Mononuclear cell (primary cell): ENCODE data around the gene USP51. TPM values are rescaled to one million over a fixed set of nuclear protein-coding genes. Genes with fewer than 3 reads are reported as not detected.
"Not testable (repeated sequence)": the region's sequence is repeated elsewhere in the genome, so short reads cannot be mapped to it uniquely, and the experiment has no call there.

ENCODE experiments used
- H3K27me3 ChIP-seq: 2 replicates; pipeline ENCODE4 v1.6.0; 2011; ENCODE audit warnings: low read length, control low read depth; ENCODE audit not compliant: insufficient read depth
- H3K4me1 ChIP-seq: 2 replicates; pipeline ENCODE4 v1.5.1; 2011; ENCODE audit warnings: mild to moderate bottlenecking, low read length, control low read depth; ENCODE audit not compliant: insufficient read depth
- H3K4me3 ChIP-seq: 2 replicates; pipeline ENCODE4 v1.5.1; 2011; ENCODE audit warnings: mild to moderate bottlenecking, low read length, moderate library complexity
- H3K9me3 ChIP-seq: 2 replicates; pipeline ENCODE4 v1.5.1; 2011; ENCODE audit warnings: low read depth, mild to moderate bottlenecking, control low read depth, low read length
- total RNA-seq: library from RNA; depleted of rRNA; stranded (reverse); fragments of >200 nt; gene quantifications from one replicate; pipeline ENCODE4 v1.2.3, GENCODE V29; 2012

Gene USP51
- total RNA-seq: 3.3 TPM

DNA sequence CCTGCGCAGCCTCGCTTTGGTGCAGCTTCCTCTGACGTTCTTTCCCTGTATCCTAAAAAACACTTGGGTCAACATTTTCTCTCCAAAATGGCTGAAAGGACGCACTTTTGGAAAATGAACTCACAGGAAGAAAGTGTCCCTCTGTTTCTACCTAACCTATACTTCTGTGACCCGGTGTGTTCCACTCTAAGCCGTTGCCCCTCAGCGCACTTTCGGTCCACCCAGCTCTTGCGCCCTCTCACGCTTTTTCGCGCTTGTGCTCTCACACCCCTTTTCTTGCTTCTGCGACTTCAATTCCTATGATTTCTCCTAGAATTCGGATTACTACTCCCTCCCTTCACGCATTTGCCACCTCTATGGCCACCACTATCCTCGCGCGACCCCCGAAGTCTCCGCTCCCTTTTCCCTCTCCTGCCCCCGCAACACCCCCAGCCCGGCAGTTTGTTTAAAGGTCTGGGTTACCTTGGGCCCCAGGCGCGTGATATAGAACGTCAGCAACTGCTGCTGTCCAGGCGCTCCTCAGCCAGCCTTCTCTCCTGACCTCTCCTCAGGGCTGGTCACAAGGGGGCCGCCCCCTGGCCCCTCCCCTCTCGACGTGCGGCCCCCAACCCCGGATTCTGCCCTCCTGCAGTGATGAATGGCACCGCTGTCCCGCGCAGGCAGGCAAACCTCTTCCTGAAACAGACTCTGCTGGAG lies at the start of gene USP51:
TSS of gene USP51 (minus strand) at position 535 of the 696 bp plus-strand sequence. CDS start 909 bp downstream, outside the sequence.
- Histone ChIP-seq H3K9me3 (no peaks in the 10 kb centered on the region), H3K27me3 (no peaks in the 10 kb centered on the region), H3K4me3 (peak within 1 kb of the TSS; percentile 69), H3K4me1 (peaks cover 6% of the 10 kb centered on the region)

DNA sequence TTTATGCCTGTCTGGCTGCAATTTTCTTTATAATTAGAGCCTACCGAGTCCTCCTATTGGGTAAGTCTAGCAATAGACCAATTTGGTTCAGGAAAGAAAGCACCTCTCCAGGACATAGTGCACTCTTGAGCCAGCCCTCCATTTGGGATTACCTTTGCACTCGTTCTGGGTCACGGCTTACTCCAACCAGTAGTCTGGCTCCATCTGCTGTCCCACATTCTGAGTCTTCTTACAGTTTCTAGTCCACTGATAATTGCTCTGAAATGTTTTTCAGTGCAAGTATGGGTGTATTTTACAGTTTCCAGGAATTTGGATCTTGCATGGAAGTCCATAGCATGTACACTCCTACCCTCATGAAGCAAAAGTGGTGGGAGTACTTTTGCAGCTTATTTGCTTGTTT lies 34.8 kb upstream of the USP51 start:
- H3K27me3 ChIP-seq: no peaks in the 10 kb centered on the region
- H3K4me1 ChIP-seq: no peaks in the 10 kb centered on the region
- H3K9me3 ChIP-seq: no peaks in the 10 kb centered on the region
- H3K4me3 ChIP-seq: no peak overlapping the region

DNA sequence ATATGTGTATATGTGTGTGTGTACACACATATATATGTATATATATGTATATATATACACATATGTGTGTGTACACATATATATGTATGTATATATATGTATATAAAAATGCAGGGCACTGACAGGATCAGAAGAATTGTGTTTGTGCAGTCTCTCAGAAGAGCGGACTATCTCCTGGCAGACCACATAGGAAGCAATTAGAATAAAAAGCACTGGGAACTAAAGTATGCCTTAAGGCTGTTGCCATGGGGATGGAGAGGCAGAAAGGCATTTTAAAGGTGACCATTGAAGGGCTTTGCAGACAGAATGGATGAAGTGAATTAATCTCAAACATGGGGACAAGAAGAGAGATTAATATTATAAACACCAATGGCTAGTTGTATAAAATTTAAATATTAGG lies 33.7 kb upstream of the USP51 start:
- H3K9me3 ChIP-seq: no peaks in the 10 kb centered on the region
- no peaks in the 10 kb centered on the region for H3K4me1 ChIP-seq
- no peak overlapping the region for H3K4me3 ChIP-seq
- H3K27me3 ChIP-seq: no peaks in the 10 kb centered on the region

DNA sequence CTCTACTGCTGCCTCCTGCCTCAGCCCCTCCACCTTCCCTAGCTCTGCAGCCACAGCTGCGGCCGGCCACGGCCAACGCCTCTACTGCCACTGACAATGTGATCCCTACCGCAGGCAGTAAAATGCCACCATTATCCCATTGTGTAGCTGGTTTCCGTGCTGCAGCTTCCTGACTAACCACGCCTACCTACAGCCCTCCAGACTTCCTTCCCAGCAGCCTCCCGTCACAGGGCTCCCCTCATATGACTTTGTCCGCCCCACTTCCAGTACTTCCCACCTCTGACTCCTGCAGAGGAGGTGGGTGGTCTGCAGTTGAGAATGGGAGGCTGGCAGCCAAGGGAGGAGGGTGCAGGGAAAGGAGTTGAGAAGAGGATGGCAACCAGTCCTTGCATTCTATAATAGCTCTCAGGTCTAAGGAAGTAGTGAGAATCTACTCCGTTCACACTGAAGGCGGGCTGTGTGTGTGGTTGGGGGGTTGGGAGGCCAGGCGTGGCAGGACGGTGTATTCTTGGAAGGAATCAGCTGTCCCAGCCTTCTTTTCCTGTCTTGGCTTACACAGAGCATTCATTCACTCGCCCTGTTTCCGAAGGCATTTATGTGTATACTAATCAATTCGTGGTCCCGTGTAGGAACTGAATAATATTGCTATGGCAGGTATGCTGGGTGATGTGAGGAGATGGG lies 33.1 kb upstream of the USP51 start:
- H3K9me3 ChIP-seq: no peaks in the 10 kb centered on the region

DNA sequence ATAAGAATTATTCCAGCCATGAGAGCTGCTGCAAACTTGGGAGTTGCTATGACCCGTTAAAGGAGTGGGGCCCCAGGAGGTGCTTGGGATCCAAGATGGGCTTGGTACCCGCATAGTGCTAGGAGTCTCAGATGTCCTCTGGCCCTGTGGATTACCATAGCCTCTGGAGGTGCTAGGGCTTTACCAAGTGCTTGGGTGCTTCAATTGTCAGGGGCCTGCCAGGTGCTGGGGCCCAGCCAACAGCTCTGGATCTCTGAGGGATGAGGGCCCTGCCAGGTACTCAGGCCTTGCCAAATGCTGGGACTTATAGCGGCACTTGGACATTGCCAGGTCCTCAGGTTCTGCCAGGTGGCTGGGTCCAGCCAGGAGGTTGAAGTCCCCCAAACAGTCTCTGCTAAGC lies 32.0 kb upstream of the USP51 start:
- Histone ChIP-seq H3K4me1 (no peaks in the 10 kb centered on the region), H3K9me3 (no peaks in the 10 kb centered on the region), H3K4me3 (no peak overlapping the region), H3K27me3 (no peaks in the 10 kb centered on the region)

More for the DNA sequence above, 33.1 kb upstream of the USP51 start:
- no peak overlapping the region for H3K4me3 ChIP-seq
- no peaks in the 10 kb centered on the region for H3K27me3 ChIP-seq
- no peaks in the 10 kb centered on the region for H3K4me1 ChIP-seq

DNA sequence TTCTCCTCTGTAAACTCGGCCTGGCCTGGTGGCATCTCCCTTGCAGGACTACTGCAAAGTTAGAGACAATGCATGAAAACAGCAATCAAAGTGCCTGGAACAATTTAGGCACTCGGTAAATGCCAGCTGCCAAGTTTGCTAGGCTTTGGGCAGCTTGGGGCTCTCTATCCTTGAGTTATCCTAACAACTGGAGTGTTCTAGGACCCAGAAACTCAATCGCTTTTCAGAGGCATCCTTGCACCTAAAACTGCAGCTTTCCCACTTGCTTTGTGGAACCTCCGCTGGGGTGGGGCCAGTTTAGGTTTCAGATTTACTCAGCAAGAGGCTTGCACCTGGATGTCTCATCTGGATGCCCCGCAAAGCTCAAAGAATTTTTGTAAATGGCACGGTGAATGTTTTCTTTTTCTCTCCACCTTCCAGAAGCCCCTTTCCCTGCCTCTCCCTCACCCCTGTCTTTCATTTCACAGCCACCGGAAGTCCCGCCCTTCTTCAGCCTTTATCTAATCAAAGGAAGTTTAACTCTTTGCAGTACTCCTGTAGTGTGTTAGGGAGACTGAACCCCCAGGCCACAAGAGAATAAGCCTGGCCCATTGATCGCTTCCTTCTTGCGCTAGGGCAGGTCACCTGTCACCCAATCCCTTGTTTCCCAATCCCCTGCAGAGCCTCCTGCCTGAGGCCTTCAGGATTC lies 27.3 kb upstream of the USP51 start:
- not testable (repeated sequence) for H3K27me3 ChIP-seq, H3K9me3 ChIP-seq, H3K4me3 ChIP-seq, H3K4me1 ChIP-seq

DNA sequence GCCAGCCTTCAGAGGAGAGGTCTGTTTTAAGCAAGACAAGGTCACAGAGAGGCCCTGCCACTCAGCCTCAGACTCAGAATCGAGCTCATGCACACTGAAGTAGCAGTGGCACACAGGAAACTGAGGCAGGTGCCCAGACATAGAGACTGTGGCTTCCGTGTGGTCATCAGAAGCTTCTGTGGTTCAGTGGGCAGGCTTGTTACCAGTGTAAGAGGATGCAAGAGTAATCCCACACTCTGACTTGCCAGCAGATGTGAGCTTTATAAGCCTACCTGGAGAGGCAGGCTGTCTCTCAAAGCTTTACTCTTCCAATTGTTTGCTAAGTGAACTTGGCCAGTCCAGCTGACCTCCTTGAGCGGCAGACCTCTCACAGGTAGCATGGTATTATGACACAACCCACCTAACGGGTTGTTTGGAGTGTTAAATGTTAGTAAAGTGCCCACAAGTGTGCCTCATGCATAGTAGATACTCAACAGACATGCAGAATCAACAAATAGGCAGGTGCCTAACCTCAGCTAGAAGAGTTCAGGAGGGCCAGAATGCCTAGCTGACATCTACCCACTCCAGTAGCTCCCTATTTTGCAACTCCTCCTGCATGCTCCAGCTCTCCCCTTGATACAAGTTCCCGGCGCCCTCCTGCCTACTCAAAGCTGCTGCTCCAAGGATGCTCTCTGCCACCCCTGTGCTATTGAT lies 23.5 kb upstream of the USP51 start:
- H3K27me3 ChIP-seq, H3K4me1 ChIP-seq, H3K4me3 ChIP-seq, H3K9me3 ChIP-seq: not testable (repeated sequence)

DNA sequence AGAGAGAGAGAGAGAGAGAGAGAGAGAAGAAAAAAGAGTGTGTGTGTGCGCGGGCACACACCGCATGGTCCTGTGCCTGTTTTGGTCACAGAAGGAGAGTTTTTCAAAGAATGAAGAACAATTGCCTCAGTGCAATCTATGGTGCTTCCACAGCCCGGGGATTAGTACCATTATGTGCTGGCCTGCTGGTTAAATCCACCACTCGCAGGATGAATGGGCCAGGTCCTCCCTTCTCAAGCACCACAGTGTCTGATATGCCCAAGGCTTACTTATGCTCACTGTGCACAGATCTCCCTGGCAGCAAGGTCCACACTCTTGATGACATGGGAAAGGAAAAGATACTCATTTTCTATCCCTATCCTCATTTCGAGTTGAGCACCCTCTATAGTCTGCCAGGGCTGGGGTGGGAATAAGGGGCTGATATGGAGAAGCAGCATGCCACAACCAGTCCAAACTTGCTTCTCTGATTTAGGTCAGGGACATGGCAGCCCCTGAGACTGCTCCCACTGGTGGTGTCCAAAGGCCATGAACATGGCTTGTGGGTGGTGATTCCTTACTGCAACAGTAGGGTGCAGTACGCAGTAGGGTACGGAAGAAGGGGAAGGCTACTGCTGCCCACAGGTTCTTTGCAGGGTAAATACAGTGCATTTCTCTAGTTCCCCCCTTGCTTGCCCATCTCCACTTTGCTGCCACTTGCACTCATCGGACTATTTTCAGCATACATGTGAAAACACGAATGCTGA lies 18.9 kb upstream of the USP51 start:
- H3K9me3 ChIP-seq, H3K4me1 ChIP-seq, H3K27me3 ChIP-seq: not testable (repeated sequence)

DNA sequence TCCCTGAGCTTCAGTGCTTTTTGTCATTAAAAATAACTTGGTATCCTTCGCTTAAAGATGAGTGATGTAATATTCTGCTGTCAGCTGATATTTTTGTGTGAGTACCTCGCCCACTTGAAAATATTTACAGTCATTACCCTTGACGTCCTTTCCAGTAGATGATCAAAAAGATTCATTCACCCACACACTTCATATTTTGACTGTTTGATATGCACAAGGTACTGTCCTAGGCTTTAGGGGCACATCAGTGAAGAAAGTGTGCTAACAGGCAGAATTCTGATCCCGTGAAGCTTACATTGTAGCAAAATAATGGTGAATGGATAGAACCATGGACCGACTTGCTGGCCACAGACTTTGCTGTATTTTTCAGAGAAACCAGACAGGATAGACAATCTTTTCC lies 18.1 kb upstream of the USP51 start:
- H3K4me1 ChIP-seq, H3K9me3 ChIP-seq, H3K27me3 ChIP-seq, H3K4me3 ChIP-seq: not testable (repeated sequence)

More for the DNA sequence above, 18.9 kb upstream of the USP51 start:
- H3K4me3 ChIP-seq: not testable (repeated sequence)

DNA sequence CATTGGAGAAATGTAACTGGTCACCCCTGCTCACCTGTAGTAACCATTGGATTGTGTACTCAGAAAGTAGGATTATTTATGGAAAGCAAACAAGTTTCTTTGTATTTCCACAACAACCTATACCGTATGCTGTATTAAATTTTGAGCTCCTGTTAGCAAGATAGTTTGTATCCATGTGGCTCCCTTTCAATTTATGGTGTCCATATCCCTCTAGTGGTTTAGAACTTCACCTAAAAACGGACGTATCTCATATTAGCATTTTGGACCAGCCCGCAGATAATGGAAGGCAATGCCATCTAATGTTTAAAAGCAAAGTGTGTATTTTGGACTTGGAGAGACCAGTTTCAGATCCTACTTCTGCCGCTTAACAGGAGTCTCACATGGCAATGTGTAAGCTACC lies 17.4 kb upstream of the USP51 start:
- not testable (repeated sequence) for H3K4me3 ChIP-seq, H3K4me1 ChIP-seq, H3K27me3 ChIP-seq, H3K9me3 ChIP-seq

DNA sequence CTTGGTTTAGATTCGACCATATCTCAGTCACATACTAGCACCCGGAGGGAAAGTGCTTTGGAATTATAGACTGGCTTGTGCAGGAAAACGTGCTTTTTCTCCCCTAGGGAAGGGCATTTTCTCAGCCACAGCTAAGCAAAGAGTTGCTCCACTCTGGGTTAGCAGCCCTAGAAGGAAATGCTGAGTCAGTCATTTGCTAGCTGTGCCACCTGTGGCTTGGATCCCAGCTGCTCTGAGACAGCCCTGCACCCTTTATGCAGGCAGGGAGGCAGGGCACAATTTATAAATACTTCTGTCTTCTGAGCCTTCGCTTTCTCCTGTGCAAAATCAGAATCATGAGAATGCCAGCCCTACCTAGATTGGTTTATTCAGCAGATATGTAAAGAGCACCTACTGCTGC lies 1.3 kb upstream of the USP51 start:
- Histone ChIP-seq H3K27me3 (no peaks in the 10 kb centered on the region), H3K4me1 (peaks cover 6% of the 10 kb centered on the region), H3K9me3 (no peaks in the 10 kb centered on the region), H3K4me3 (no peak overlapping the region)

DNA sequence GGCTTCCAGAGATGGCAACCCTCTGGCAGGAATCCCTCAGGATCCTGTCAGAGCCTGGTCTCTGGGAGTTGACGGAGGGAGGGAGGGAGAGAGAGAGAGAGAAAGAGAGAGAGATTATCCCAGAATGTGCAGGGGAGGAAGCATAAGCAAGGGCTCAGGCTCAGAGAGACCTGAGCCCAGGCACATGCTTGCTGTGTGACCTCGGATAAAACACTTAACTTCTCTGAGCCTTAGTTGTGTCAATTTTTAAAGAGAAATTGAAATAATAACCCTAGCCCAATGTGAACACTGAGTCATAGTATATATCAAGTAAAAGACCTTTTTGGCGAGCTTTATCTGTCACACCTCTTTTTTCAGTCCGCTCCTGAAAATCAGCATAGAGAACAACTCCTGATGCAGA lies 473 bp upstream of the USP51 start:
- Histone ChIP-seq H3K4me1 (peaks cover 6% of the 10 kb centered on the region), H3K27me3 (no peaks in the 10 kb centered on the region), H3K9me3 (no peaks in the 10 kb centered on the region), H3K4me3 (no peak overlapping the region)

DNA sequence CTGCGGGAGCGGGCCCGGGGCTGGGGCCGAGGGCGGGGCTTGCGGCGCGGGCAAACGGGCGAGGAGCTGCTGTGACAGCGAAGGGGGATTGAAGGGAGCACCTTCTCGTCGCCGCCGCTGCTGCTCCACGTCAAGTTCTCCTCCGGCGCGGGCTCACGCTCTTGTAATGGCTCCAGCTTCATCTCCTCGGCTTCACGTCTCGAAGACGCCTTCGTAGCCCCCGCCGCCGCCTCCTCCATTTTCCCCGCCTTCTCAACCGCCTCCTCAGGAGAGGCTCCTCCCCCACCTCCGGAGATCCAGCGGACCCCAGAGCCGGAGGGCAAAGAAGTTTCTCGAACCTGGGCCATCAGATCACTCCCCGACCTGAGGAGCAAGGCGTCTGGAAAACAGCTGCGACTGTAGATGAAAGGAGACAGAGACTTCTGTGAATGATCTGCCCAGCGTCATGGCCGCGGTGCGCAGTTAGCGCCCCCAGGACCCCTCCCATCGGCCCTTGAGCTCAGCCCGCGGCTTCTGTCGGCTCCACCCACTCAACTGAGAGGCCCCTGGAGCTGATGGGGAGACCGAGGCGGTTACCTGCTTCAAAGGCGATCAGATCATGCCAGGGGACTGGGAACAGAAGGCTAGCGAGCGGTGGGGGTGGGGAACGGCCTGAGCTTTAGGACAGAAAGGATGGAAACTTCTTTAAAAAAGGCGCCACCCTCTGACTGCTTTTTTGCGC lies 895 bp downstream of the USP51 start:
- H3K4me1 ChIP-seq: peaks cover 6% of the 10 kb centered on the region
- H3K9me3 ChIP-seq: no peaks in the 10 kb centered on the region
- H3K4me3 ChIP-seq: peak overlapping the region; percentile 69
- no peaks in the 10 kb centered on the region for H3K27me3 ChIP-seq

DNA sequence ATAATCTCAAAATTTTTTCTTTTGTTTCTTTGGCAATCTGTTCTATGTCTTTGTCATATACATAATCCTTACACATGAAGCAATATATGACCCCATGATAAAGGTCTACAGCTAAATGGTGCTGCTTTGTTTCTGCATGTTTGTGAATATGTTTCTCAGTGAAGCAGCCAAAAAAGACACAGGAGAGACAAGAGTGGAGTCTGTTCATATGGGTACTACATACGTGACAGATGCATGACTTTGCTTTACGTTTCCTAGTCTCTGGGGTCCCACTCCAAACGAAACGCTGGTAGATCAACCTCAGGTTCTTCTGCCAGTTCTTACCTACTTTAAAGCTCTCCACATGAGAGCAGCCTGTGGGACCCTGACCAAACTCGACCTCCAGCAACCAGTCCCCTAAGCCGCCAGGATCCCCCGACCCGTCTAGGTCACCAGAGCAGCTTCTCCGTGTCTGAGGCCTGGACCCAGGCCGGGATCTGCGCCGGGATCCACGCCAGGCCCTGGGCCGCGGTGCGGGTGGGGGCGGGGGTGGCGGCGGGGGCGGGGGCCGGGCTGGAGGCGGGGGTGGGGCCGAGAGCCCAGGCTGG lies 1.5 kb downstream of the USP51 start:
- Histone ChIP-seq H3K27me3 (no peaks in the 10 kb centered on the region), H3K4me1 (peaks cover 6% of the 10 kb centered on the region), H3K9me3 (no peaks in the 10 kb centered on the region), H3K4me3 (peak overlapping the region; percentile 69)
